K562 (cell line): ENCODE data around the gene CTCFL. TPM values are rescaled to one million over a fixed set of nuclear protein-coding genes. Genes with fewer than 3 reads are reported as not detected.

ENCODE experiments used
- ATAC-seq: fragments of 200-7000 bp; cut with Tn5 transposase; 3 replicates; pipeline ENCODE4 v1.9.1; 2020; ENCODE audit warnings: moderate library complexity
- BruUV-seq: library from RNA; stranded (reverse); fragments of 400-500 nt; replicated peaks from 2 replicates; lab custom pipeline; 2021; lab: Mats Ljungman, UMichigan
- CTCF ChIA-PET: fragments of 300-600 bp; formaldehyde crosslinking; extraction: SDS; loops from one replicate; lab custom pipeline; 2021; ENCODE audit warnings: low intra/inter-chr PET ratio; lab: Yijun Ruan, JAX
- POLR2A ChIA-PET: fragments of 300-600, 350-650 bp; sonication (Branson Sonifier 250); formaldehyde crosslinking; extraction: SDS; loops from one replicate; lab custom pipeline; 2021; ENCODE audit warnings: antibody characterized with exemption, inconsistent platforms; lab: Yijun Ruan, JAX
- DNase-seq, 4 experiments: peaks; one replicate each; pipeline versions ENCODE4 v3.0.0 to v3.0.0-alpha.2; 2011 to 2018; ENCODE audit warnings: low spot score in 3 of 4, mixed read lengths in 3 of 4; ENCODE audit errors: extremely low read depth in 1 of 4
- FAIRE-seq: peaks from 2 replicates; lab custom pipeline; 2011; peaks lifted over from hg19 to GRCh38; lab: Jason Lieb, UNC
- H2AFZ ChIP-seq: 2 replicates; pipeline ENCODE4 v1.6.0; 2011; ENCODE audit warnings: low read depth, low read length, control low read depth, inconsistent platforms
- H3K27ac ChIP-seq: fragments of 200-600 bp; 3 replicates; pipeline ENCODE4 v1.8.0; 2011; ENCODE audit warnings: low read depth, mild to moderate bottlenecking, control low read depth, inconsistent platforms, low read length, moderate library complexity, mixed read lengths; ENCODE audit errors: extremely low read depth
- H3K27me3 ChIP-seq, 2 experiments: fragments of 300-600 bp in 1 of 2; 2 replicates in 1 of 2; 3 replicates in 1 of 2; pipeline versions ENCODE4 v1.6.0 to v1.8.0; 2011; ENCODE audit warnings: inconsistent platforms in 2 of 2, low read length in 2 of 2, mild to moderate bottlenecking in 1 of 2, mixed read lengths in 1 of 2, moderate library complexity in 1 of 2; ENCODE audit not compliant: control insufficient read depth in 2 of 2, insufficient read depth in 2 of 2
- H3K36me3 ChIP-seq: fragments of 300-600 bp; 3 replicates; pipeline ENCODE4 v1.8.0; 2011; ENCODE audit warnings: mild to moderate bottlenecking, low read length, inconsistent platforms; ENCODE audit not compliant: control insufficient read depth, insufficient read depth
- H3K4me1 ChIP-seq, 2 experiments: fragments of 200-600 bp in 1 of 2; replicated peaks in 1 of 2; 2 replicates in 1 of 2; 3 replicates in 1 of 2; pipeline versions ENCODE4 v1.5.1 to v1.8.0; 2011; ENCODE audit warnings: inconsistent platforms in 2 of 2, low read length in 2 of 2, mild to moderate bottlenecking in 1 of 2, mixed read lengths in 1 of 2, moderate library complexity in 1 of 2; ENCODE audit not compliant: control insufficient read depth in 2 of 2, insufficient read depth in 2 of 2
- H3K4me2 ChIP-seq: 2 replicates; pipeline ENCODE4 v1.6.1; 2011; ENCODE audit warnings: low read length, control low read depth, inconsistent platforms, mixed read lengths; ENCODE audit not compliant: insufficient read depth
- H3K4me3 ChIP-seq: fragments of 200-600 bp; sonication (generic), shearing (Covaris generic); 2 replicates; pipeline ENCODE4 v1.5.1; 2016; ENCODE audit warnings: control low read depth, inconsistent platforms
- H3K79me2 ChIP-seq: fragments of 200-600 bp; 3 replicates; pipeline ENCODE4 v1.8.0; 2011; ENCODE audit warnings: low read length, inconsistent platforms; ENCODE audit not compliant: control insufficient read depth, insufficient read depth
- H3K9ac ChIP-seq, 2 experiments: 2 replicates each; pipeline versions ENCODE4 v1.6.0 to v1.6.1; 2011; ENCODE audit warnings: low read depth in 2 of 2, low read length in 2 of 2, control low read depth in 1 of 2, inconsistent platforms in 1 of 2, mild to moderate bottlenecking in 1 of 2, mixed read lengths in 1 of 2; ENCODE audit not compliant: insufficient read depth in 1 of 2
- H3K9me1 ChIP-seq: one replicate; pipeline ENCODE4 v1.6.0; 2011; ENCODE audit warnings: inconsistent platforms, mild to moderate bottlenecking, low read length, moderate library complexity; ENCODE audit not compliant: control insufficient read depth, insufficient read depth
- H3K9me3 ChIP-seq: replicated peaks from 2 replicates; pipeline ENCODE4 v1.5.1; 2011; ENCODE audit warnings: low read depth, low read length, inconsistent platforms; ENCODE audit not compliant: control insufficient read depth, insufficient read depth
- H4K20me1 ChIP-seq: replicated peaks from 2 replicates; pipeline ENCODE4 v1.6.1; 2011; ENCODE audit warnings: low read length, inconsistent platforms, mixed read lengths; ENCODE audit not compliant: control insufficient read depth, insufficient read depth
- PHF21A ChIP-seq: fragments of 450-650 bp; IDR thresholded peaks from 2 replicates; pipeline ENCODE4 v1.6.1; 2017; ENCODE audit warnings: low read depth, borderline replicate concordance
- POLR2AphosphoS2 ChIP-seq: IDR thresholded peaks from 2 replicates; pipeline ENCODE4 v1.6.1; 2012; ENCODE audit warnings: low read length, improper control_type of control experiment
- SMAD2 ChIP-seq: fragments of 150-350 bp; IDR thresholded peaks from 2 replicates; pipeline ENCODE4 v1.6.1; 2014; ENCODE audit warnings: low read depth, mild to moderate bottlenecking, low read length
- ZNF140 ChIP-seq: fragments of 250-450 bp; sonication (Bioruptor Pico); IDR thresholded peaks from 2 replicates; pipeline ENCODE4 v1.8.0; 2021; ENCODE audit warnings: moderate library complexity, mild to moderate bottlenecking, inconsistent platforms
- ZNF224 ChIP-seq: sonication (generic); formaldehyde crosslinking; IDR thresholded peaks from 2 replicates; pipeline ENCODE4 v1.8.0; 2022; ENCODE audit warnings: mild to moderate bottlenecking, missing genetic modification reagents
- ZNF3 ChIP-seq: fragments of 250-450 bp; sonication (Bioruptor Pico); IDR thresholded peaks from 2 replicates; pipeline ENCODE4 v1.5.0; 2021; ENCODE audit warnings: mild to moderate bottlenecking, moderate library complexity
- ZNF707 ChIP-seq: fragments of 250-450 bp; sonication (Bioruptor Pico); conservative IDR thresholded peaks from 2 replicates; pipeline ENCODE4 v1.8.0; 2022; ENCODE audit warnings: inconsistent platforms, mild to moderate bottlenecking, moderate library complexity
- WGBS: fragments of 100-300 bp; shearing (Covaris generic); methylation state at CpG from one replicate; pipeline ENCODE4 v1.1.6; 2016; ENCODE audit warnings: low coverage, mixed read lengths; ENCODE audit not compliant: insufficient coverage; ENCODE audit errors: missing lambda C conversion rate; 5-methylcytosine and 5-hydroxymethylcytosine counted together
- in situ Hi-C: fragments of 300-500 bp; cut with MboI; formaldehyde crosslinking; loops from 4 replicates; pipeline ENCODE4 v1.15.0; 2018; ENCODE audit warnings: inconsistent platforms, mixed read lengths
- intact Hi-C: fragments of 100-400 bp; cut with micrococcal nuclease; formaldehyde crosslinking; loops from 2 replicates; pipeline ENCODE4 v1.14.2; 2022
- polyA plus RNA-seq, 8 experiments: library from polyadenylated mRNA; depleted of rRNA in 4 of 8; stranded (reverse) in 5 of 8; unstranded in 3 of 8; fragments of >200 nt; fragmentation: Nextera tagmentation in 2 of 8; fragmentation: Illumina TruSeq in 1 of 8; extraction: Ambion mirVana in 2 of 8; extraction: Trizol in 1 of 8; gene quantifications; 2 replicates each; pipeline versions ENCODE4 v1.2.1 to v1.2.3, GENCODE V29; 2011 to 2014; ENCODE audit warnings: inconsistent platforms in 1 of 8, missing spikeins in 1 of 8
- total RNA-seq, 7 experiments: library from RNA; depleted of rRNA in 6 of 7; stranded (reverse); fragments of >200 nt in 6 of 7; fragmentation: Illumina TruSeq in 2 of 7; extraction: Trizol in 2 of 7; gene quantifications; 2 replicates each; pipeline versions ENCODE4 v1.2.1 to v1.2.3, GENCODE V29; 2011 to 2021; ENCODE audit warnings: low replicate concordance in 1 of 7
- TF ChIP-seq, protein P1 (sequence below): sonication (generic); formaldehyde crosslinking; IDR thresholded peaks from 2 replicates; pipeline ENCODE4 v1.8.0; 2022; ENCODE audit warnings: missing genetic modification reagents, mild to moderate bottlenecking, borderline replicate concordance
- TF ChIP-seq, protein P2 (sequence below): fragments of 450-650 bp; IDR thresholded peaks from 2 replicates; pipeline ENCODE4 v1.6.1; 2017; ENCODE audit warnings: mild to moderate bottlenecking, moderate library complexity

CTCFL gene
- total and polyA plus RNA-seq, 9 of the 15 experiments (the other 6 are each of a cell fraction or from before 2014, with no cell fraction given): 42.4 to 188 (median 111) TPM

DNA sequence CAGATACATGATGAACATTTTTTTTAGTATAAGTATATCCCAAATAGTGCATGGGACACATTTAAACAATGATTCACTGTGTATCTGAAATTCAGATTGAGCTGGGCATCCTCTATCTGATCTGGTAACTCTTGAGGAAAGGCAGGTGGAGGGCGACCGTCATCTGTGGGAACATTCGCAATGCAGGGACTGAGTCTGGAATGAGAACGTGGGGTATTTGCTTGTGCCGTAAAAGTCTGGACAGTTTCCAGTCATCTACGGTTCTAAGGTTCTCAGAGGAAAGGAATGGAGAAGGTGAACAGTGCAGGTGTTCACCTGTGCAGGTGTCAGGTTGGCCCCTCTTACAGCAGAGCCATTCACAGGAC, 22.6 kb downstream of the CTCFL start:
- WGBS: 97% methylated on average over 6 of the region's 6 CpGs

More for the DNA sequence above, 22.6 kb downstream of the CTCFL start:
- H3K9ac ChIP-seq: no peak overlapping the region
- TF ChIP-seq ZNF3 (CRISPR knock-in tag) (no peak), ZNF140 (CRISPR knock-in tag) (no peak), SMAD2 (no peak), ZNF707 (no peak), POLR2AphosphoS2 (no peak), PHF21A (no peak), ZNF224 (CRISPR knock-in tag) (no peak)
- TF ChIP-seq, protein P1, sequence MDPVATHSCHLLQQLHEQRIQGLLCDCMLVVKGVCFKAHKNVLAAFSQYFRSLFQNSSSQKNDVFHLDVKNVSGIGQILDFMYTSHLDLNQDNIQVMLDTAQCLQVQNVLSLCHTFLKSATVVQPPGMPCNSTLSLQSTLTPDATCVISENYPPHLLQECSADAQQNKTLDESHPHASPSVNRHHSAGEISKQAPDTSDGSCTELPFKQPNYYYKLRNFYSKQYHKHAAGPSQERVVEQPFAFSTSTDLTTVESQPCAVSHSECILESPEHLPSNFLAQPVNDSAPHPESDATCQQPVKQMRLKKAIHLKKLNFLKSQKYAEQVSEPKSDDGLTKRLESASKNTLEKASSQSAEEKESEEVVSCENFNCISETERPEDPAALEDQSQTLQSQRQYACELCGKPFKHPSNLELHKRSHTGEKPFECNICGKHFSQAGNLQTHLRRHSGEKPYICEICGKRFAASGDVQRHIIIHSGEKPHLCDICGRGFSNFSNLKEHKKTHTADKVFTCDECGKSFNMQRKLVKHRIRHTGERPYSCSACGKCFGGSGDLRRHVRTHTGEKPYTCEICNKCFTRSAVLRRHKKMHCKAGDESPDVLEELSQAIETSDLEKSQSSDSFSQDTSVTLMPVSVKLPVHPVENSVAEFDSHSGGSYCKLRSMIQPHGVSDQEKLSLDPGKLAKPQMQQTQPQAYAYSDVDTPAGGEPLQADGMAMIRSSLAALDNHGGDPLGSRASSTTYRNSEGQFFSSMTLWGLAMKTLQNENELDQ (CRISPR knock-in tag): no peak
- TF ChIP-seq, protein P2, sequence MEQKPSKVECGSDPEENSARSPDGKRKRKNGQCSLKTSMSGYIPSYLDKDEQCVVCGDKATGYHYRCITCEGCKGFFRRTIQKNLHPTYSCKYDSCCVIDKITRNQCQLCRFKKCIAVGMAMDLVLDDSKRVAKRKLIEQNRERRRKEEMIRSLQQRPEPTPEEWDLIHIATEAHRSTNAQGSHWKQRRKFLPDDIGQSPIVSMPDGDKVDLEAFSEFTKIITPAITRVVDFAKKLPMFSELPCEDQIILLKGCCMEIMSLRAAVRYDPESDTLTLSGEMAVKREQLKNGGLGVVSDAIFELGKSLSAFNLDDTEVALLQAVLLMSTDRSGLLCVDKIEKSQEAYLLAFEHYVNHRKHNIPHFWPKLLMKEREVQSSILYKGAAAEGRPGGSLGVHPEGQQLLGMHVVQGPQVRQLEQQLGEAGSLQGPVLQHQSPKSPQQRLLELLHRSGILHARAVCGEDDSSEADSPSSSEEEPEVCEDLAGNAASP: no peak
- H3K9me1 ChIP-seq: no peaks in the 10 kb centered on the region
- in situ Hi-C loops (no loop called here), intact Hi-C loops (no loop called here)
- no peak overlapping the region for H3K4me2 ChIP-seq
- no TSS peak for BruUV-seq
- ChIA-PET CTCF (no interaction called here), POLR2A (interaction anchor here (1.0 kb wide), 1 partner anchor 127 kb away, joined by 3 read pairs; no protein-coding TSS in a partner anchor)
- H3K27me3 ChIP-seq: no peaks in the 10 kb centered on the region
- H3K4me3 ChIP-seq: no peak overlapping the region
- no peak for DNase-seq
- FAIRE-seq: no peak
- ATAC-seq: no peak
- H3K4me1 ChIP-seq: peaks cover 0 to 3% of the 10 kb centered on the region in 2 experiments; a peak in 2 of 5 replicates
- no peaks in the 10 kb centered on the region for H4K20me1 ChIP-seq
- H3K27ac ChIP-seq: no peak overlapping the region
- peaks cover 89% of the 10 kb centered on the region for H3K36me3 ChIP-seq
- no peaks in the 10 kb centered on the region for H3K79me2 ChIP-seq
- H2AFZ ChIP-seq: no peak overlapping the region
- H3K9me3 ChIP-seq: no peaks in the 10 kb centered on the region; the same call in 1 of the 2 replicates
